Measurements from ENCODE around the gene SEZ6L.

- TF ChIP-seq, protein P1, sequence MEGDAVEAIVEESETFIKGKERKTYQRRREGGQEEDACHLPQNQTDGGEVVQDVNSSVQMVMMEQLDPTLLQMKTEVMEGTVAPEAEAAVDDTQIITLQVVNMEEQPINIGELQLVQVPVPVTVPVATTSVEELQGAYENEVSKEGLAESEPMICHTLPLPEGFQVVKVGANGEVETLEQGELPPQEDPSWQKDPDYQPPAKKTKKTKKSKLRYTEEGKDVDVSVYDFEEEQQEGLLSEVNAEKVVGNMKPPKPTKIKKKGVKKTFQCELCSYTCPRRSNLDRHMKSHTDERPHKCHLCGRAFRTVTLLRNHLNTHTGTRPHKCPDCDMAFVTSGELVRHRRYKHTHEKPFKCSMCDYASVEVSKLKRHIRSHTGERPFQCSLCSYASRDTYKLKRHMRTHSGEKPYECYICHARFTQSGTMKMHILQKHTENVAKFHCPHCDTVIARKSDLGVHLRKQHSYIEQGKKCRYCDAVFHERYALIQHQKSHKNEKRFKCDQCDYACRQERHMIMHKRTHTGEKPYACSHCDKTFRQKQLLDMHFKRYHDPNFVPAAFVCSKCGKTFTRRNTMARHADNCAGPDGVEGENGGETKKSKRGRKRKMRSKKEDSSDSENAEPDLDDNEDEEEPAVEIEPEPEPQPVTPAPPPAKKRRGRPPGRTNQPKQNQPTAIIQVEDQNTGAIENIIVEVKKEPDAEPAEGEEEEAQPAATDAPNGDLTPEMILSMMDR (conservative IDR thresholded peaks at IDR 0.05; ENCODE audit: low read length), result no peak
- no peak for TF ChIP-seq EZH2phosphoT487 (IDR thresholded peaks at IDR 0.05; ENCODE audit: borderline replicate concordance)
These were observed 120.4 kb downstream of the SEZ6L start for GRCh38 chr22:26289611-26290101.

All from Loucy (cell line).